HCT116 (cell line): Measurements from ENCODE around the gene RAD18. TPM values are rescaled to one million over a fixed set of nuclear protein-coding genes. Genes with fewer than 3 reads are reported as not detected.

Experiments used
- ATAC-seq: fragments of 200-7000 bp; cut with Tn5 transposase; 2 replicates; pipeline ENCODE4 v1.9.1; 2020; ENCODE audit warnings: mild to moderate bottlenecking, moderate library complexity
- BruUV-seq: library from RNA; stranded (reverse); fragments of 400-500 nt; replicated peaks from 2 replicates; lab custom pipeline; 2021; lab: Mats Ljungman, UMichigan
- CTCF ChIA-PET: fragments of 300-600 bp; sonication (Branson Sonifier 250); formaldehyde crosslinking; loops from one replicate; lab custom pipeline; 2021; ENCODE audit warnings: antibody characterized with exemption; lab: Charles Lee
- POLR2A ChIA-PET: fragments of 300-600, 350-600 bp; sonication (Branson Sonifier 250); formaldehyde crosslinking; loops from one replicate; lab custom pipeline; 2021; ENCODE audit warnings: antibody characterized with exemption; lab: Charles Lee
- RAD21 ChIA-PET, 2 experiments: fragments of 300-600 bp; sonication (Branson Sonifier 250); formaldehyde crosslinking; loops; one replicate each; lab custom pipeline; 2023; ENCODE audit warnings: low total read pairs in 2 of 2; ENCODE audit not compliant: uncharacterized antibody in 2 of 2, unreplicated experiment in 2 of 2, low non-redundant PET in 1 of 2; lab: Charles Lee
- DNase-seq: peaks from one replicate; pipeline ENCODE4 v3.0.0-alpha.2; 2010; ENCODE audit warnings: low read depth, low spot score
- H2AFZ ChIP-seq: fragments of 200-600 bp; shearing (Covaris generic), sonication (generic); 2 replicates; pipeline ENCODE4 v1.6.1; 2017; ENCODE audit warnings: low read depth, mixed run types, mixed read lengths, antibody characterized with exemption, low read length; ENCODE audit not compliant: poor library complexity, severe bottlenecking
- H3K27ac ChIP-seq: 2 replicates; pipeline ENCODE4 v1.5.1; 2012; ENCODE audit warnings: low read depth, low read length
- H3K27me3 ChIP-seq: fragments of 200-600 bp; sonication (generic); 2 replicates; pipeline ENCODE4 v1.6.1; 2016; ENCODE audit warnings: mixed run types, low read length, mixed read lengths; ENCODE audit not compliant: insufficient read depth
- H3K36me3 ChIP-seq, 2 experiments: fragments of 200-500 bp in 1 of 2; fragments of 200-600 bp in 1 of 2; sonication (Bioruptor generic) in 1 of 2; sonication (generic) in 1 of 2; 2 replicates each; pipeline versions ENCODE4 v1.5.1 to v1.6.1; 2014 to 2016; ENCODE audit warnings: low read length in 2 of 2, inconsistent platforms in 1 of 2, mixed read lengths in 1 of 2, mixed run types in 1 of 2; ENCODE audit not compliant: insufficient read depth in 2 of 2, control insufficient read depth in 1 of 2
- H3K4me1 ChIP-seq, 2 experiments: fragments of 200-600 bp in 1 of 2; sonication (generic) in 1 of 2; 2 replicates each; pipeline versions ENCODE4 v1.5.1 to v1.6.1; 2012 to 2017; ENCODE audit warnings: low read length in 2 of 2, inconsistent platforms in 1 of 2, mild to moderate bottlenecking in 1 of 2, mixed read lengths in 1 of 2, mixed run types in 1 of 2, moderate library complexity in 1 of 2; ENCODE audit not compliant: insufficient read depth in 2 of 2, control insufficient read depth in 1 of 2
- H3K4me2 ChIP-seq: fragments of 200-600 bp; sonication (generic); 2 replicates; pipeline ENCODE4 v1.6.1; 2017; ENCODE audit warnings: mixed run types, low read length, mixed read lengths
- H3K4me3 ChIP-seq, 2 experiments: fragments of 200-600 bp in 1 of 2; sonication (generic) in 1 of 2; replicated peaks in 1 of 2; 2 replicates each; pipeline ENCODE4 v1.5.1; 2011 to 2016; ENCODE audit warnings: low read length in 2 of 2, control low read depth in 1 of 2, low read depth in 1 of 2, mild to moderate bottlenecking in 1 of 2, mixed read lengths in 1 of 2, mixed run types in 1 of 2
- H3K79me2 ChIP-seq: fragments of 200-600 bp; sonication (generic); 2 replicates; pipeline ENCODE4 v1.6.1; 2017; ENCODE audit warnings: mild to moderate bottlenecking, mixed run types, low read length, moderate library complexity, mixed read lengths; ENCODE audit not compliant: insufficient read depth
- H3K9ac ChIP-seq: fragments of 200-600 bp; sonication (generic); 2 replicates; pipeline ENCODE4 v1.6.1; 2016; ENCODE audit warnings: low read length, mixed read lengths
- H3K9me2 ChIP-seq: fragments of 200-600 bp; sonication (generic), shearing (Covaris generic); 2 replicates; pipeline ENCODE4 v1.6.1; 2017; ENCODE audit warnings: mixed run types, mild to moderate bottlenecking, moderate library complexity; ENCODE audit not compliant: insufficient read depth
- H3K9me3 ChIP-seq, 2 experiments: fragments of 200-500 bp in 1 of 2; fragments of 200-600 bp in 1 of 2; sonication (Bioruptor generic) in 1 of 2; sonication (generic) in 1 of 2; 2 replicates each; pipeline ENCODE4 v1.6.1; 2014 to 2017; ENCODE audit warnings: low read length in 2 of 2, mixed read lengths in 2 of 2, inconsistent platforms in 1 of 2, low read depth in 1 of 2, mild to moderate bottlenecking in 1 of 2, mixed run types in 1 of 2, moderate library complexity in 1 of 2; ENCODE audit not compliant: control insufficient read depth in 1 of 2, insufficient read depth in 1 of 2
- H4K20me1 ChIP-seq: fragments of 200-600 bp; sonication (generic), shearing (Covaris generic); 2 replicates; pipeline ENCODE4 v1.6.1; 2017; ENCODE audit warnings: mixed run types, mild to moderate bottlenecking, moderate library complexity; ENCODE audit not compliant: insufficient read depth
- CBX3 ChIP-seq: IDR thresholded peaks from 2 replicates; pipeline ENCODE4 v1.6.1; 2012; ENCODE audit warnings: low read depth
- CTCF ChIP-seq, 3 experiments: fragments of 200-600 bp in 1 of 3; sonication (generic) in 1 of 3; IDR thresholded peaks in 2 of 3; conservative IDR thresholded peaks in 1 of 3; 2 replicates each; pipeline ENCODE4 v1.5.1; 2012 to 2017; ENCODE audit warnings: low read depth in 2 of 3, low read length in 2 of 3, antibody characterized with exemption in 1 of 3, borderline replicate concordance in 1 of 3, control low read depth in 1 of 3, mild to moderate bottlenecking in 1 of 3, mixed read lengths in 1 of 3, mixed run types in 1 of 3, moderate library complexity in 1 of 3; ENCODE audit not compliant: insufficient read depth in 1 of 3
- RAD21 ChIP-seq: IDR thresholded peaks from 2 replicates; pipeline ENCODE4 v1.6.1; 2012; ENCODE audit warnings: low read depth, mild to moderate bottlenecking
- REST ChIP-seq: IDR thresholded peaks from 2 replicates; pipeline ENCODE4 v1.6.1; 2012; ENCODE audit warnings: low read depth
- SP1 ChIP-seq: IDR thresholded peaks from 2 replicates; pipeline ENCODE4 v1.6.1; 2012; ENCODE audit warnings: low read depth
- YY1 ChIP-seq: IDR thresholded peaks from 2 replicates; pipeline ENCODE4 v1.6.1; 2011; ENCODE audit warnings: low read length, low read depth, moderate library complexity, mild to moderate bottlenecking; ENCODE audit not compliant: insufficient replicate concordance; ENCODE audit errors: extremely low read depth
- ZBTB33 ChIP-seq: IDR thresholded peaks from 2 replicates; pipeline ENCODE4 v1.6.1; 2011; ENCODE audit warnings: mild to moderate bottlenecking, low read length, moderate library complexity; ENCODE audit not compliant: insufficient replicate concordance; ENCODE audit errors: extremely low read depth
- ZNF274 ChIP-seq: fragments of 200-500 bp; sonication (Bioruptor generic); IDR thresholded peaks from 2 replicates; pipeline ENCODE4 v1.6.1; 2014; ENCODE audit warnings: mild to moderate bottlenecking, low read depth, low read length, inconsistent platforms
- intact Hi-C: fragments of 100-400 bp; cut with micrococcal nuclease; formaldehyde crosslinking; loops from 2 replicates; pipeline ENCODE4 v1.10.0; 2022
- total RNA-seq: library from RNA; stranded (reverse); gene quantifications from one replicate; pipeline ENCODE4 v1.2.1, GENCODE V29; 2021; ENCODE audit not compliant: unreplicated experiment

RAD18 gene
- total RNA-seq, 1 experiment from 2014 or later = 28.7 TPM

- CTCF ChIA-PET = interaction anchor here (1.0 to 3.6 kb wide), 8 partner anchors 9 to 317 kb away, joined by 3 to 26 read pairs (median 5); no protein-coding TSS in a partner anchor
- no peaks in the 10 kb centered on the region for H3K4me1 ChIP-seq
- no peaks in the 10 kb centered on the region for H3K79me2 ChIP-seq
- no peak for DNase-seq
- H3K36me3 ChIP-seq = no peaks in the 10 kb centered on the region
- no peak overlapping the region for H3K27ac ChIP-seq
- POLR2A ChIA-PET = interaction anchor here (1.2 to 1.6 kb wide), 2 partner anchors 315 to 410 kb away, joined by 3 to 6 read pairs; no protein-coding TSS in a partner anchor
- H3K9ac ChIP-seq = no peak overlapping the region
- no peaks in the 10 kb centered on the region for H4K20me1 ChIP-seq
- H3K4me3 ChIP-seq = no peak overlapping the region
- TF ChIP-seq YY1 (no peak), RAD21 (no peak), ZBTB33 (no peak)
- ATAC-seq = no peak
- H2AFZ ChIP-seq = no peak overlapping the region
- RAD21 ChIA-PET = interaction anchor here in 1 of 2 experiments (1.2 kb wide), 1 partner anchor 315 kb away, joined by 10 read pairs; no protein-coding TSS in a partner anchor
- no TSS peak for BruUV-seq
- H3K9me2 ChIP-seq = no peaks in the 10 kb centered on the region
- intact Hi-C loops = no loop called here
- H3K4me2 ChIP-seq = no peak overlapping the region
- H3K27me3 ChIP-seq = no peaks in the 10 kb centered on the region
- 0 out of 4 replicates have a peak, but pooled peaks cover 0 to 3% of the 10 kb centered on the region in 2 experiments for H3K9me3 ChIP-seq
These were observed 24.0 kb upstream of the RAD18 start for GRCh38 chr3:8987226-8987625.

GRCh38 chr3:8986741-8987140, 23.5 kb upstream of the RAD18 start:
- ChIA-PET CTCF (interaction anchor here (3.6 kb wide), 1 partner anchor 316 kb away, joined by 26 read pairs; no protein-coding TSS in a partner anchor), RAD21 (no interaction called here)
- H3K4me3 ChIP-seq = no peak overlapping the region
- no peaks in the 10 kb centered on the region for H3K4me1 ChIP-seq
- no peak overlapping the region for H3K9ac ChIP-seq
- no peak for DNase-seq
- TF ChIP-seq CBX3 = no peak
- no peak for TF ChIP-seq CTCF (IDR thresholded peaks at IDR 0.05 in 2 of 3, conservative IDR thresholded peaks at IDR 0.05 in 1 of 3; ENCODE audit: borderline replicate concordance in 1 of 3, insufficient read depth in 1 of 3, low read depth in 2 of 3, low read length in 2 of 3)
- no peak for TF ChIP-seq YY1
- TF ChIP-seq SP1 = no peak
- TF ChIP-seq REST = no peak
- TF ChIP-seq ZNF274 = no peak
- TF ChIP-seq, all 23 proteins: peak for 0
- intact Hi-C loops = no loop called here
- Histone ChIP-seq H3K9me3 (0 out of 4 replicates have a peak, but pooled peaks cover 0 to 3% of the 10 kb centered on the region in 2 experiments), H4K20me1 (no peaks in the 10 kb centered on the region), H2AFZ (no peak overlapping the region), H3K4me2 (no peak overlapping the region), H3K27ac (no peak overlapping the region), H3K27me3 (no peaks in the 10 kb centered on the region), H3K36me3 (no peaks in the 10 kb centered on the region), H3K79me2 (no peaks in the 10 kb centered on the region), H3K9me2 (no peaks in the 10 kb centered on the region)
- ATAC-seq = no peak
- BruUV-seq = no TSS peak
- POLR2A ChIA-PET = interaction anchor here (1.6 kb wide), 1 partner anchor 315 kb away, joined by 6 read pairs; no protein-coding TSS in a partner anchor
